CD14-positive monocyte (primary cell): Measurements from ENCODE around the gene C9orf50. TPM values are rescaled to one million over a fixed set of nuclear protein-coding genes. Genes with fewer than 3 reads are reported as not detected.

Experiments
- DNase-seq, 3 donors: peaks; one replicate each; pipeline ENCODE4 v3.0.0-alpha.2; 2011 to 2022
- H2AFZ ChIP-seq: 2 replicates; pipeline ENCODE4 v1.6.0; 2012; ENCODE audit warnings: mild to moderate bottlenecking, low read depth, low read length, inconsistent platforms; ENCODE audit not compliant: insufficient read depth, poor library complexity, severe bottlenecking
- H3K27ac ChIP-seq, 2 donors: 1 replicate in 1 of 2; 2 replicates in 1 of 2; pipeline ENCODE4 v1.5.1; 2012 to 2013; ENCODE audit warnings: low read length in 2 of 2, control low read depth in 1 of 2, inconsistent platforms in 1 of 2, low read depth in 1 of 2, mild to moderate bottlenecking in 1 of 2
- H3K27me3 ChIP-seq, 2 donors: one replicate each; pipeline versions ENCODE4 v1.6.0 to v1.6.1; 2011 to 2013; ENCODE audit warnings: low read length in 2 of 2; ENCODE audit not compliant: control insufficient read depth in 2 of 2, insufficient read depth in 2 of 2
- H3K36me3 ChIP-seq, 2 donors: replicated peaks in 1 of 2; 1 replicate in 1 of 2; 2 replicates in 1 of 2; pipeline versions ENCODE4 v1.5.1 to v1.6.1; 2012 to 2013; ENCODE audit warnings: low read length in 2 of 2, control low read depth in 1 of 2, inconsistent platforms in 1 of 2, mild to moderate bottlenecking in 1 of 2; ENCODE audit not compliant: insufficient read depth in 2 of 2, control insufficient read depth in 1 of 2
- H3K4me1 ChIP-seq, 2 donors: 1 replicate in 1 of 2; 2 replicates in 1 of 2; pipeline versions ENCODE4 v1.5.1 to v1.6.1; 2012 to 2013; ENCODE audit warnings: low read length in 2 of 2, control low read depth in 1 of 2, inconsistent platforms in 1 of 2, mild to moderate bottlenecking in 1 of 2, moderate library complexity in 1 of 2; ENCODE audit not compliant: insufficient read depth in 2 of 2, control insufficient read depth in 1 of 2
- H3K4me2 ChIP-seq: replicated peaks from 2 replicates; pipeline ENCODE3; 2012; ENCODE audit warnings: low read length, moderate library complexity, mild to moderate bottlenecking; ENCODE audit not compliant: poor library complexity, severe bottlenecking; ENCODE audit errors: extremely low read depth
- H3K4me3 ChIP-seq, 3 experiments: fragments of 200-600 bp in 1 of 3; sonication (generic) in 1 of 3; replicated peaks in 1 of 3; 1 replicate in 2 of 3; 2 replicates in 1 of 3; pipeline ENCODE4 v1.5.1; 2011 to 2013; ENCODE audit warnings: low read length in 3 of 3, mild to moderate bottlenecking in 3 of 3, control low read depth in 2 of 3, low read depth in 2 of 3, inconsistent platforms in 1 of 3, moderate library complexity in 1 of 3
- H3K79me2 ChIP-seq: 2 replicates; pipeline ENCODE4 v1.6.0; 2012; ENCODE audit warnings: mild to moderate bottlenecking, control low read depth, inconsistent platforms, low read length, moderate library complexity; ENCODE audit not compliant: insufficient read depth
- H3K9ac ChIP-seq: 2 replicates; pipeline ENCODE4 v1.6.0; 2017; ENCODE audit warnings: low read length, mild to moderate bottlenecking; ENCODE audit not compliant: insufficient read depth, poor library complexity, severe bottlenecking
- H3K9me3 ChIP-seq, 2 donors: replicated peaks in 1 of 2; 1 replicate in 1 of 2; 2 replicates in 1 of 2; pipeline versions ENCODE4 v1.5.1 to v1.6.1; 2012 to 2013; ENCODE audit warnings: low read length in 2 of 2, control low read depth in 1 of 2; ENCODE audit not compliant: control insufficient read depth in 1 of 2, insufficient read depth in 1 of 2
- H4K20me1 ChIP-seq: 2 replicates; pipeline ENCODE4 v1.6.0; 2012; ENCODE audit warnings: mild to moderate bottlenecking, low read length, control low read depth, moderate library complexity; ENCODE audit not compliant: insufficient read depth
- H3K27ac Mint-ChIP-seq, 7 donors: one replicate each; pipeline ENCODE4 v1.8.0; 2020; ENCODE audit warnings: mild to moderate bottlenecking in 7 of 7, mixed read lengths in 7 of 7, moderate library complexity in 6 of 7, inconsistent platforms in 2 of 7
- H3K27me3 Mint-ChIP-seq, 3 donors: one replicate each; pipeline ENCODE4 v1.8.0; 2021 to 2022; ENCODE audit warnings: low read depth in 3 of 3, mild to moderate bottlenecking in 3 of 3, mixed read lengths in 3 of 3, moderate library complexity in 3 of 3, inconsistent platforms in 1 of 3
- H3K36me3 Mint-ChIP-seq, 2 donors: one replicate each; pipeline ENCODE4 v1.8.0; 2020; ENCODE audit warnings: mixed read lengths in 2 of 2, inconsistent platforms in 1 of 2, mild to moderate bottlenecking in 1 of 2
- H3K4me1 Mint-ChIP-seq: one replicate; pipeline ENCODE4 v1.8.0; 2020; ENCODE audit warnings: mild to moderate bottlenecking, mixed read lengths
- H3K4me3 Mint-ChIP-seq, 2 donors: one replicate each; pipeline ENCODE4 v1.8.0; 2020; ENCODE audit warnings: mild to moderate bottlenecking in 2 of 2, mixed read lengths in 2 of 2, moderate library complexity in 1 of 2
- H3K9me3 Mint-ChIP-seq, 7 donors: one replicate each; pipeline ENCODE4 v1.8.0; 2020 to 2022; ENCODE audit warnings: mixed read lengths in 7 of 7, mild to moderate bottlenecking in 6 of 7, moderate library complexity in 6 of 7, inconsistent platforms in 2 of 7
- CTCF ChIP-seq: fragments of 200-600 bp; IDR thresholded peaks from one replicate; pipeline ENCODE4 v1.8.0; 2022; ENCODE audit warnings: antibody characterized with exemption, mild to moderate bottlenecking
- WGBS: methylation state at CpG from one replicate; pipeline ENCODE4 v1.1.5; 2013; ENCODE audit warnings: missing lambda C conversion rate; ENCODE audit not compliant: insufficient coverage; 5-methylcytosine and 5-hydroxymethylcytosine counted together
- intact Hi-C, 2 donors: fragments of 100-400 bp; cut with micrococcal nuclease; formaldehyde crosslinking; loops; one replicate each; pipeline versions ENCODE4 v1.15.0 to v1.15.1; 2023
- polyA plus RNA-seq, 3 donors: library from polyadenylated mRNA; depleted of rRNA in 1 of 3; unstranded in 2 of 3; stranded (reverse) in 1 of 3; fragments of 300-500 nt in 2 of 3; fragments of >200 nt in 1 of 3; fragmentation: Illumina TruSeq in 2 of 3; gene quantifications; 1 replicate in 2 of 3; 2 replicates in 1 of 3; pipeline ENCODE4 v1.2.3, GENCODE V29; 2012 to 2021

C9orf50 gene
- polyA plus RNA-seq, 3 donors, result not detected

- Mint-ChIP-seq H3K9me3 (peaks cover 0 to 5% (median 4%) of the 10 kb centered on the region in 7 donors), H3K27me3 (peaks cover 2 to 14% (median 4%) of the 10 kb centered on the region in 3 donors), H3K27ac (no peak overlapping the region), H3K4me3 (no peak overlapping the region), H3K4me1 (peaks cover 18% of the 10 kb centered on the region), H3K36me3 (no peaks in the 10 kb centered on the region)
- Histone ChIP-seq H4K20me1 (peaks cover 17% of the 10 kb centered on the region), H3K9ac (no peak overlapping the region), H2AFZ (no peak overlapping the region), H3K36me3 (no peaks in the 10 kb centered on the region), H3K27me3 (no peaks in the 10 kb centered on the region), H3K4me2 (no peak overlapping the region), H3K4me3 (no peak overlapping the region), H3K79me2 (peaks cover 19% of the 10 kb centered on the region), H3K9me3 (no peaks in the 10 kb centered on the region), H3K27ac (no peak overlapping the region), H3K4me1 (peaks cover 19 to 25% of the 10 kb centered on the region in 2 donors)
- 84% methylated on average over 16 of the region's 17 CpGs for WGBS
- DNase-seq, result no peak
- intact Hi-C loops, result loop anchor here (5.0 kb wide), 2 partner anchors 87 to 147 kb away; no protein-coding TSS in a partner anchor
- TF ChIP-seq CTCF, result no peak
Measured at GRCh38 chr9:129644902-129645301, 24.0 kb upstream of the C9orf50 start.

- Mint-ChIP-seq H3K4me1 (peaks cover 18% of the 10 kb centered on the region), H3K4me3 (no peak overlapping the region), H3K27ac (no peak overlapping the region), H3K27me3 (peaks cover 2 to 14% (median 4%) of the 10 kb centered on the region in 3 donors), H3K36me3 (peaks cover 0 to 2% of the 10 kb centered on the region in 2 donors), H3K9me3 (peaks cover 0 to 5% (median 4%) of the 10 kb centered on the region in 7 donors)
- Histone ChIP-seq H2AFZ (no peak overlapping the region), H3K36me3 (peaks cover 2 to 3% of the 10 kb centered on the region in 2 donors), H3K4me3 (no peak overlapping the region), H3K27me3 (no peaks in the 10 kb centered on the region), H3K9me3 (no peaks in the 10 kb centered on the region), H3K79me2 (peaks cover 24% of the 10 kb centered on the region), H3K4me2 (no peak overlapping the region), H3K27ac (no peak overlapping the region), H4K20me1 (peaks cover 23% of the 10 kb centered on the region), H3K4me1 (peaks cover 19 to 29% of the 10 kb centered on the region in 2 donors), H3K9ac (no peak overlapping the region)
- TF ChIP-seq CTCF, result no peak
- DNase-seq, result no peak
- 97% methylated on average over 4 of the region's 11 CpGs for WGBS
- intact Hi-C loops, result loop anchor here (5.0 kb wide), 2 partner anchors 88 to 148 kb away; no protein-coding TSS in a partner anchor
Measured at GRCh38 chr9:129644365-129644764, 23.5 kb upstream of the C9orf50 start.
